ENCODE data around the gene NPHP4.

The NPHP4 gene

GRCh38 chr1:5994713-5995621, 2.7 kb upstream of the NPHP4 start:
- TF ChIP-seq CTCF (IDR thresholded peaks at IDR 0.05; ENCODE audit: low read depth, low read length) = no peak
- H3K4me3 ChIP-seq (replicated peaks in 1 of 2; ENCODE audit: low read depth in 2 of 2, low read length in 2 of 2) = no peak overlapping the region
- DNase-seq (ENCODE audit: low read depth in 2 of 2) = no peak

GRCh38 chr1:5993556-5994491, 1.6 kb upstream of the NPHP4 start:
- peak overlapping the region; percentile 75 to 80 for H3K4me3 ChIP-seq (replicated peaks in 1 of 2; ENCODE audit: low read depth in 2 of 2, low read length in 2 of 2)
- TF ChIP-seq CTCF (IDR thresholded peaks at IDR 0.05; ENCODE audit: low read depth, low read length) = no peak
- no peak for DNase-seq (ENCODE audit: low read depth in 2 of 2)

- TF ChIP-seq CTCF (IDR thresholded peaks at IDR 0.05; ENCODE audit: low read depth, low read length) = no peak
- no peak for DNase-seq (ENCODE audit: low read depth in 2 of 2)
- H3K4me3 ChIP-seq (replicated peaks in 1 of 2; ENCODE audit: low read depth in 2 of 2, low read length in 2 of 2) = peak overlapping the region; percentile 75 to 80
These were observed 760 bp upstream of the NPHP4 start for GRCh38 chr1:5992814-5993555.

- H3K4me3 ChIP-seq (replicated peaks in 1 of 2; ENCODE audit: low read depth in 2 of 2, low read length in 2 of 2) = peak overlapping the region; percentile 75 to 80
- peak; percentile 29 to 35 for DNase-seq (ENCODE audit: low read depth in 2 of 2)
- TF ChIP-seq CTCF (IDR thresholded peaks at IDR 0.05; ENCODE audit: low read depth, low read length) = no peak
These were observed 722 bp downstream of the NPHP4 start for GRCh38 chr1:5991381-5992025.

GRCh38 chr1:5990913-5991312, 1.3 kb downstream of the NPHP4 start:
- peak overlapping the region; percentile 75 to 80 for H3K4me3 ChIP-seq (replicated peaks in 1 of 2; ENCODE audit: low read depth in 2 of 2, low read length in 2 of 2)

More at GRCh38 chr1:5990913-5991312, 1.3 kb downstream of the NPHP4 start:
- TF ChIP-seq CTCF (IDR thresholded peaks at IDR 0.05; ENCODE audit: low read depth, low read length) = no peak
- DNase-seq (ENCODE audit: low read depth in 2 of 2) = peak; percentile 22 to 34
